ENCODE measurements around the gene ZNF579.
"Not testable (repeated sequence)": the region's sequence is repeated elsewhere in the genome, so short reads cannot be mapped to it uniquely, and the experiment has no call there.

DNA sequence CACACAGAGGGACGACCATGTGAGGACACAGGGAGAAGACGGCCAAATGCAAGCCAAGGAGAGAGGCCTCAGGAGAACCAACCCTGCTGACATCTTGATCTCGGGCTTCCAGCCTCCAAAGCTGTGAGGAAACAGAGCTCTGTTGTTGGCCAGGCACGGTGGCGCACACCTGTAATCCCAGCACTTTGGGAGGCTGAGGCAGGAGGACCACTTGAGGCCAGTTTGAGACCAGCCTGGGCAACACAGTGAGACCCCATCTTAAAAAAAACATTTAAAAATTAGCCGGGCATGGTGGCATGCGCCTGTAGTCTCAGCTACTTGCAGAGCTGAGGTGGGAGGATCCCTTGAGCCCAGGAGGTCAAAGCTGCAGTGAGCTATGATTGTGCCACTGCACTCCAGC is 46.4 kb downstream of the ZNF579 start:
- TF ChIP-seq, protein P1, sequence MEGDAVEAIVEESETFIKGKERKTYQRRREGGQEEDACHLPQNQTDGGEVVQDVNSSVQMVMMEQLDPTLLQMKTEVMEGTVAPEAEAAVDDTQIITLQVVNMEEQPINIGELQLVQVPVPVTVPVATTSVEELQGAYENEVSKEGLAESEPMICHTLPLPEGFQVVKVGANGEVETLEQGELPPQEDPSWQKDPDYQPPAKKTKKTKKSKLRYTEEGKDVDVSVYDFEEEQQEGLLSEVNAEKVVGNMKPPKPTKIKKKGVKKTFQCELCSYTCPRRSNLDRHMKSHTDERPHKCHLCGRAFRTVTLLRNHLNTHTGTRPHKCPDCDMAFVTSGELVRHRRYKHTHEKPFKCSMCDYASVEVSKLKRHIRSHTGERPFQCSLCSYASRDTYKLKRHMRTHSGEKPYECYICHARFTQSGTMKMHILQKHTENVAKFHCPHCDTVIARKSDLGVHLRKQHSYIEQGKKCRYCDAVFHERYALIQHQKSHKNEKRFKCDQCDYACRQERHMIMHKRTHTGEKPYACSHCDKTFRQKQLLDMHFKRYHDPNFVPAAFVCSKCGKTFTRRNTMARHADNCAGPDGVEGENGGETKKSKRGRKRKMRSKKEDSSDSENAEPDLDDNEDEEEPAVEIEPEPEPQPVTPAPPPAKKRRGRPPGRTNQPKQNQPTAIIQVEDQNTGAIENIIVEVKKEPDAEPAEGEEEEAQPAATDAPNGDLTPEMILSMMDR (IDR thresholded peaks at IDR 0.05; ENCODE audit: insufficient read depth, low read depth, low read length) = not testable (repeated sequence)
- TF ChIP-seq EZH2 (IDR thresholded peaks at IDR 0.05; ENCODE audit: insufficient read depth, low read length) = not testable (repeated sequence)

Data from astrocyte (in vitro differentiated cells and primary cell).